ENCODE measurements around the gene EZH2. TPM values are rescaled to one million over a fixed set of nuclear protein-coding genes. Genes with fewer than 3 reads are reported as not detected.

EZH2 gene
- total and polyA plus RNA-seq, 7 donors, result 0.71 to 14.6 (median 1.9) TPM

DNA sequence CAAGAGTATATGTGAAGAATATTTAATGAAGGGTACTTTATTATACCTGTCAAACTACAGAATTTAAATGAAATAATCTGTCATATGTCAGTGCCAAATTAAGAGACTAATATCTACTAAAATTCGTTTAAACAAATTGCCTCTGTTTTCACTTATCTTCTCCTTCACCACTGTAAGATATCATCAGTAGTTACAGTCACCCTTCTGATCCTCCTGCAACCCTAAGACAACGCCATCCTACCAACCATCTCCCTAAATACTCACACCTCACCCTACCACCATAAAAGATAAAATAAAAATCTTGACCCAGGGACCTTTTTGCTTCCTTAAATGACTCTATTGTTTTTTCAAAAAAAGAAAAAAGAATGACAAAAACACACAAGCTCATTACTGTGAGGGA lies 20.8 kb downstream of the EZH2 start:
- Histone ChIP-seq H3K4me1 (no peaks in the 10 kb centered on the region), H3K27me3 (no peaks in the 10 kb centered on the region), H3K27ac (no peak overlapping the region), H3K36me3 (no peaks in the 10 kb centered on the region), H3K9me3 (peaks cover 0 to 4% (median 1%) of the 10 kb centered on the region in 4 donors), H3K4me3 (no peak overlapping the region)
- DNase-seq, result no peak
- intact Hi-C loops (cut with DNase I), result no loop called here
- TF ChIP-seq EP300 (IDR thresholded peaks at IDR 0.05), result no peak
- TF ChIP-seq, protein P1, sequence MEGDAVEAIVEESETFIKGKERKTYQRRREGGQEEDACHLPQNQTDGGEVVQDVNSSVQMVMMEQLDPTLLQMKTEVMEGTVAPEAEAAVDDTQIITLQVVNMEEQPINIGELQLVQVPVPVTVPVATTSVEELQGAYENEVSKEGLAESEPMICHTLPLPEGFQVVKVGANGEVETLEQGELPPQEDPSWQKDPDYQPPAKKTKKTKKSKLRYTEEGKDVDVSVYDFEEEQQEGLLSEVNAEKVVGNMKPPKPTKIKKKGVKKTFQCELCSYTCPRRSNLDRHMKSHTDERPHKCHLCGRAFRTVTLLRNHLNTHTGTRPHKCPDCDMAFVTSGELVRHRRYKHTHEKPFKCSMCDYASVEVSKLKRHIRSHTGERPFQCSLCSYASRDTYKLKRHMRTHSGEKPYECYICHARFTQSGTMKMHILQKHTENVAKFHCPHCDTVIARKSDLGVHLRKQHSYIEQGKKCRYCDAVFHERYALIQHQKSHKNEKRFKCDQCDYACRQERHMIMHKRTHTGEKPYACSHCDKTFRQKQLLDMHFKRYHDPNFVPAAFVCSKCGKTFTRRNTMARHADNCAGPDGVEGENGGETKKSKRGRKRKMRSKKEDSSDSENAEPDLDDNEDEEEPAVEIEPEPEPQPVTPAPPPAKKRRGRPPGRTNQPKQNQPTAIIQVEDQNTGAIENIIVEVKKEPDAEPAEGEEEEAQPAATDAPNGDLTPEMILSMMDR (IDR thresholded peaks at IDR 0.05), result no peak
- no peak for TF ChIP-seq POLR2A (IDR thresholded peaks at IDR 0.05)
- TF ChIP-seq POLR2AphosphoS5 (IDR thresholded peaks at IDR 0.05), result no peak
- WGBS, 2 donors, result 36 to 63% methylated on average over 2 of the region's 2 CpGs

DNA sequence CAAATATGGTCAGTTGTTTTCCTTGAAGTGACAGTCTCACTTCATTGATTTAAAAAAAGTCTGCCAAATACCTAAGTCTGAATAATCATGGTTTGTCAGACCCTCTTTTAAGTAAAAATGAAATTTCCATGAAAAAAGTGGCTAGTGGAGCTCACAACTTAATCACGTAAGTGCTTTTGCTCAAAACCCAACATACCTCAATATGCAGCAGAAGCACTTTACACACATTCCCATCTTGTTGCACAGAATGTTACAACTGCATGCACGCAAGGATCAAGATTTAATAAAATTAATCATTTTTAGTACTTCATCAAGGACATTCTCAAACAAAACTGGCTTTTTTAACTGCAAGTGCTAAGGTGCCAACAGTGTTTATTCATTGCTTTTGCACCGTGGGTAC lies 21.6 kb downstream of the EZH2 start:
- TF ChIP-seq, protein P1 (IDR thresholded peaks at IDR 0.05), result no peak
- no peak for TF ChIP-seq POLR2A (IDR thresholded peaks at IDR 0.05)
- TF ChIP-seq POLR2AphosphoS5 (IDR thresholded peaks at IDR 0.05), result no peak
- TF ChIP-seq EP300 (IDR thresholded peaks at IDR 0.05), result no peak
- no peak overlapping the region for H3K4me3 ChIP-seq
- H3K9me3 ChIP-seq, result peaks cover 0 to 2% (median under 1%) of the 10 kb centered on the region in 4 donors
- no peaks in the 10 kb centered on the region for H3K4me1 ChIP-seq
- no peaks in the 10 kb centered on the region for H3K27me3 ChIP-seq
- DNase-seq, result no peak
- 81 to 91% methylated on average over 3 of the region's 3 CpGs for WGBS, 2 donors
- H3K27ac ChIP-seq, result no peak overlapping the region
- intact Hi-C loops (cut with DNase I), result no loop called here
- no peaks in the 10 kb centered on the region for H3K36me3 ChIP-seq

DNA sequence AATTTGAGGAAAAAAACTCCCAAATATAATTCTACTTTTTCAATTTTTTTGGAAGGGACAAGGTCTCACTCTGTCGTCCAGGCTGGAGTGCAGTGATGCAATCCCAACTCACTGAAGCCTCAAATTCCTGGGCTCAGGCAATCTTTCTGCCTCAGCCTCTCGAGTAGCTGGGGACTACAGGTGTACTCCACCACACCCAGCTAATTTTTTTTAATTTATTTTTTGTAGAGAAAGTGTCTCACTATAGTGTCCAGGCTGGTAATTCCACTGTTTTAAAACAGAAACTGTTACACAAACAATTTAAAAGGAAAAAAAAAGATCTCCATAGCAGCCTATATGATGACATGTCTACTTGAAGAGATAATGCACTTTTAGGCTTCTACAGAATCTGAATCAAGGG lies 25.6 kb downstream of the EZH2 start:
- no peak for DNase-seq
- no peak for TF ChIP-seq EP300 (IDR thresholded peaks at IDR 0.05)
- TF ChIP-seq POLR2AphosphoS5 (IDR thresholded peaks at IDR 0.05), result no peak
- no peak for TF ChIP-seq POLR2A (IDR thresholded peaks at IDR 0.05)
- TF ChIP-seq, protein P1 (IDR thresholded peaks at IDR 0.05), result no peak
- H3K4me1 ChIP-seq, result no peaks in the 10 kb centered on the region
- H3K9me3 ChIP-seq, result no peaks in the 10 kb centered on the region
- intact Hi-C loops (cut with DNase I), result no loop called here
- no peaks in the 10 kb centered on the region for H3K36me3 ChIP-seq
- WGBS, 2 donors, result 93 to 96% methylated on average over 2 of the region's 2 CpGs
- H3K27ac ChIP-seq, result no peak overlapping the region
- H3K27me3 ChIP-seq, result no peaks in the 10 kb centered on the region
- no peak overlapping the region for H3K4me3 ChIP-seq

DNA sequence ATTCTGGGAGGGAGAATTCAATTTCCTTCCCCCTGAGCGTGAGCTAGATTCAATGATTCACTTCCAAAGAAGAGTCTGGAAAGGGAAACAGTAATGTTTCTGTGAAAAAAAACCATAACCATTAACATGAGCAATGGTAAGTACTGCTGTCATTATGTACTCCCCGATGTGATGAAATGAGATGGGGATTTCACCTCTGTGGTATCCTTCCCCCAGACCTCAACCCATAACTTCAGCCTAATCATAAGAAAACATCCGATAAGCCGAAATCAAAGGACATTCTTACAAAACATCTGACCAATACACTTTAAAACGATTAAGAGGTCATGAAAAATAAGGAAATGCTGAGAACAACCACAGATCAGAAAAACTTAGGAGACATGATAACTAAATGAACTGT lies 27.2 kb downstream of the EZH2 start:
- Histone ChIP-seq H3K27ac (no peak overlapping the region), H3K4me1 (no peaks in the 10 kb centered on the region), H3K36me3 (no peaks in the 10 kb centered on the region), H3K4me3 (no peak overlapping the region), H3K9me3 (no peaks in the 10 kb centered on the region), H3K27me3 (no peaks in the 10 kb centered on the region)
- TF ChIP-seq POLR2AphosphoS5 (IDR thresholded peaks at IDR 0.05) (no peak), EP300 (IDR thresholded peaks at IDR 0.05) (no peak)
- TF ChIP-seq, protein P1 (IDR thresholded peaks at IDR 0.05), result no peak
- 78 to 89% methylated on average over 5 of the region's 5 CpGs for WGBS, 2 donors
- intact Hi-C loops (cut with DNase I), result loop anchor here (1.0 kb wide), 1 partner anchor 109 kb away; no protein-coding TSS in a partner anchor
- no peak for DNase-seq

DNA sequence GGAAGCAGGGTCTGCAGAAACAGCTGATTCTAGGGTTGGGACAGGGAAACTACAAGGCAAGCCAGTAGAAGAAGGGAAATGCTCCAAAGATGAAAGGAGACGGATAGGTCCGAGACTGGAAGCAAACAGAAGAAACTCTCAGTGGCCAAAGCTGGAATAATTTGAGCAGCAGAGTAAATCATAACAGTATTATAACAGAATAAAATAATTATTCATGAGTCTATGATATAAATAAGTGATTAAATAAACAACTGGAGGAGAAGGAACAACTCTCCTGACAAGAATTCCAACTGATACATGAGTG lies 27.6 kb downstream of the EZH2 start:
- intact Hi-C loops (cut with DNase I), result loop anchor here (1.0 kb wide), 1 partner anchor 110 kb away; no protein-coding TSS in a partner anchor
- H3K4me3 ChIP-seq, result no peak overlapping the region
- H3K27ac ChIP-seq, result no peak overlapping the region
- 79 to 86% methylated on average over 2 of the region's 2 CpGs for WGBS, 2 donors
- no peak for DNase-seq
- no peaks in the 10 kb centered on the region for H3K9me3 ChIP-seq
- no peak for TF ChIP-seq POLR2A (IDR thresholded peaks at IDR 0.05)
- TF ChIP-seq POLR2AphosphoS5 (IDR thresholded peaks at IDR 0.05), result no peak
- TF ChIP-seq, protein P1 (IDR thresholded peaks at IDR 0.05), result no peak
- no peak for TF ChIP-seq EP300 (IDR thresholded peaks at IDR 0.05)
- H3K4me1 ChIP-seq, result no peaks in the 10 kb centered on the region
- H3K27me3 ChIP-seq, result no peaks in the 10 kb centered on the region
- H3K36me3 ChIP-seq, result no peaks in the 10 kb centered on the region

All from sigmoid colon (tissue), 7 donors.